CD4-positive, alpha-beta T cell treated with Interleukin-1 beta for 1 hour (primary cell): ENCODE results near the gene MCTP2.
A peak's percentile ranks its signal among the peaks of the same experiment; 100 is the strongest.

Source experiments
- DNase-seq, 2 donors: peaks; one replicate each; pipeline ENCODE4 v3.0.0-alpha.2; 2020 to 2022

MCTP2 gene

GRCh38 chr15:94360251-94360685 lies 128.9 kb downstream of the MCTP2 start:
- DNase-seq: no peak

GRCh38 chr15:94362385-94363092 lies 131.2 kb downstream of the MCTP2 start:
- DNase-seq: no peak

- DNase-seq: no peak
Observed at GRCh38 chr15:94363382-94363781, 132.0 kb downstream of the MCTP2 start.

GRCh38 chr15:94366781-94367180 lies 135.4 kb downstream of the MCTP2 start:
- DNase-seq: no peak

- no peak for DNase-seq
Observed at GRCh38 chr15:94367726-94368535, 136.6 kb downstream of the MCTP2 start.

GRCh38 chr15:94370206-94370935 lies 139.0 kb downstream of the MCTP2 start:
- DNase-seq: no peak

- DNase-seq: no peak
Observed at GRCh38 chr15:94370936-94371285, 139.6 kb downstream of the MCTP2 start.

GRCh38 chr15:94372821-94373220 lies 141.5 kb downstream of the MCTP2 start:
- no peak for DNase-seq

GRCh38 chr15:94375997-94376396 lies 144.6 kb downstream of the MCTP2 start:
- DNase-seq: no peak

GRCh38 chr15:94379986-94380385 lies 148.6 kb downstream of the MCTP2 start:
- no peak for DNase-seq

- no peak for DNase-seq
Observed at GRCh38 chr15:94380798-94381197, 149.4 kb downstream of the MCTP2 start.

- DNase-seq: no peak
Observed at GRCh38 chr15:94381384-94381783, 150.0 kb downstream of the MCTP2 start.

- no peak for DNase-seq
Observed at GRCh38 chr15:94383041-94383440, 151.7 kb downstream of the MCTP2 start.

GRCh38 chr15:94383706-94384105 lies 152.3 kb downstream of the MCTP2 start:
- DNase-seq: no peak

GRCh38 chr15:94385441-94385840 lies 154.1 kb downstream of the MCTP2 start:
- DNase-seq: no peak

- DNase-seq: no peak
Observed at GRCh38 chr15:94386351-94386750, 155.0 kb downstream of the MCTP2 start.

GRCh38 chr15:94387442-94387841 lies 156.1 kb downstream of the MCTP2 start:
- DNase-seq: no peak

- peak in 1 of 2 donors; percentile 15 for DNase-seq
Observed at GRCh38 chr15:94387849-94388441, 156.6 kb downstream of the MCTP2 start.

GRCh38 chr15:94395640-94396039 lies 164.3 kb downstream of the MCTP2 start:
- no peak for DNase-seq

- DNase-seq: no peak
Observed at GRCh38 chr15:94397337-94397736, 166.0 kb downstream of the MCTP2 start.

GRCh38 chr15:94398001-94398400 lies 166.6 kb downstream of the MCTP2 start:
- no peak for DNase-seq

GRCh38 chr15:94400526-94401298 lies 169.4 kb downstream of the MCTP2 start:
- DNase-seq: no peak
